NCI-H2227 (cell line): ENCODE measurements around the gene SPECC1.
"Not testable (repeated sequence)": the region's sequence is repeated elsewhere in the genome, so short reads cannot be mapped to it uniquely, and the experiment has no call there.

ENCODE experiments used
- DNase-seq: peaks from one replicate; lab custom pipeline; 2025; ENCODE audit not compliant: unreplicated experiment; lab: John Stamatoyannopoulos, UW

Gene SPECC1

DNA sequence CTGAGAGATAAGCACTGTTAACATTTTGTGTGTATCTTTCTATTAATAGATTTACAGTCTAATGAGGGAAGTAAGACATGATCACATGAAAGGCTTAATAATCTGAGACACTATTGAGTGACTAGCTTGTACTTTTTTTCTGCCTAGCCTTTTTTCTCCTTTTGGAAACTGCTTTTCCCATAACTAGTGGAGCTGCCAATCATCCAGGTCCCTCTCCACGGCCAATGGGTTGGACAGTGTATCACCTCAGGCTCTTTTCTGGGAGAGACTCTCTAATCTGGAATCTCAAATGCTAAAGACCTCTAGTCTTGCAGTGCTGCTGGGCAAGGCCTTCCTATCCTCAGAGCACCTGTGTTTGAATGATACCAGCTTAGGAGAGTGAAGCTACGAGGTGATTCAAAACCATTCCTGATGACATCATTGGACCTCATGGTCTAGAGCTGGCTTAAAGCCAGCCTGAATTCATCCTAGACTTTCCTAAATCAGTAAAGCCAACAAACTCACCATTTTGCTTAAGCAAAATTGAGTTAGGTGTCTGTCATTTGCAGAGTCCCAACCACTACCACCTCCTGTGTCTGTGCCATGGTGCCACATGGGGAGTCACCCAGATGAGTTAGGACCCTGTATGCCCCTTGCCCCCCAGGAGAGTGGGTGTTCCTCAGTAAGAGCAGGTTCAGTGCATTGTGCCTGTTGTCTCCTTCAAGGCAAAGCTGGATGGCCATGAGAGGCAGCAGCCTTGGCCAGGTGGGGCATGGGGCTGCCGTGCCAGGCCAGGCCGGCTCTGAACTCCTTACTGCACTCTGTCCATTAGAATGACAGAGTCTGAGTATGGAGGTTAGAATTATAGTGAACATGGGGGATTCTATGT, 62.9 kb downstream of the SPECC1 start:
- no peak for DNase-seq

GRCh38 chr17:20072692-20072992, 63.5 kb downstream of the SPECC1 start:
- DNase-seq: no peak

- DNase-seq: no peak
These were observed 64.2 kb downstream of the SPECC1 start for GRCh38 chr17:20073055-20073979.

DNA sequence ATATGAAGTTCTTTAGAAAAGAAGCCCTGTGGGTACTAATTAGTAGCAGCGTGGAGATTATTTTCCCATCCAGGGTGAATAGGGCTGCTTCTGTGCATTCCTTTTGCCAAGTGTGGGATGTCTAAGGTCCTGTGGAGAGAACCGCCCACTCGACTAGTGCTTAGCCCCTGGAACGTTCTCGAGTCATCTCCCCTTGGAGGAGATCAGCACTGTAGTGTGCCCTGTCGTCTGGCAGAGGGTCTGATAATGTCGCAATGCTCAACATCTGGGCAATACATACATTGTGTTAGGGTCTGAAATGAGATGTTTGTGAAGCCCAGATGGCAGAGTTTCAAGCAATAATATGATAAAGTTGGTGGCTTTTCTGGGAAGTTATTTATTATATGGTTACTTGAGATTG, 64.8 kb downstream of the SPECC1 start:
- DNase-seq: no peak

DNA sequence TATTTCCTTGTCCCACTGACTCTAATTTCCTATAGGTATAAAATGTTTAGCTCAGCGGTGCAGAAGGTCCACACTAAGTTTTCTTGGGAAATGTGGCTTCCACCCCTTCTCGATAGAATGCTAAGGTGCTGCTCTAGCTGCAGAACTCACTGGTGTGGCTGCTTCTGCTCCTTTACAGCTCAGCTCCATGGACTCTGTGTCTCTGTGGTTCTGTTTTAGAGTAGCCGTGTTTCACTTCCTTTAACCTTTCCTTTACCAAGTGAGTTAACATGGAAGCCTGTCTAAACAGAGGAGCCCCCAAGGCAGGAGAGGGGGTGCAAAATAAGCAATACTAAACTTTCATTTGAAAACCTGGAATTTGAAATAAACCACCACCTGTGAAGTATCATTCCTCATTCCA, 65.3 kb downstream of the SPECC1 start:
- no peak for DNase-seq

DNA sequence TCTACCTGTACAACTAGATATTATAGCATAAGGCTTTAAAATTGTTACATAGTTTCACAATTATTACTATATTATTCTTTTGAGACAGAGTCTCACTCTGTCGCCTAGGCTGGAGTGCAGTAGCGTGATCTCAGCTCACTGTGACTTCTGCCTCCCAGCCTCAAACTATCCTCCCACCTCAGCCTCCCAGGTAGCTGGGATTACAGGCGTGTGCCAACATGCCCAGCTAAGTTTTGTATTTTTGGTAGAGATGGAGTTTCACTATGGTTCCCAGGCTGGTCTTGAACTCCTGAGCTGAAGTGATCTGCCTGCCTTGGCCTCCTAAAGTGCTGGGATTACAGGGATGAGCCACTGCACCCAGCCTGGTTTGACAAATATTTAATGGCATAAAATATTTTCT, 67.0 kb downstream of the SPECC1 start:
- not testable (repeated sequence) for DNase-seq

GRCh38 chr17:20077978-20078685, 69.0 kb downstream of the SPECC1 start:
- no peak for DNase-seq

GRCh38 chr17:20080513-20080912, 71.4 kb downstream of the SPECC1 start:
- no peak for DNase-seq

GRCh38 chr17:20083156-20083859, 74.1 kb downstream of the SPECC1 start:
- no peak for DNase-seq

DNA sequence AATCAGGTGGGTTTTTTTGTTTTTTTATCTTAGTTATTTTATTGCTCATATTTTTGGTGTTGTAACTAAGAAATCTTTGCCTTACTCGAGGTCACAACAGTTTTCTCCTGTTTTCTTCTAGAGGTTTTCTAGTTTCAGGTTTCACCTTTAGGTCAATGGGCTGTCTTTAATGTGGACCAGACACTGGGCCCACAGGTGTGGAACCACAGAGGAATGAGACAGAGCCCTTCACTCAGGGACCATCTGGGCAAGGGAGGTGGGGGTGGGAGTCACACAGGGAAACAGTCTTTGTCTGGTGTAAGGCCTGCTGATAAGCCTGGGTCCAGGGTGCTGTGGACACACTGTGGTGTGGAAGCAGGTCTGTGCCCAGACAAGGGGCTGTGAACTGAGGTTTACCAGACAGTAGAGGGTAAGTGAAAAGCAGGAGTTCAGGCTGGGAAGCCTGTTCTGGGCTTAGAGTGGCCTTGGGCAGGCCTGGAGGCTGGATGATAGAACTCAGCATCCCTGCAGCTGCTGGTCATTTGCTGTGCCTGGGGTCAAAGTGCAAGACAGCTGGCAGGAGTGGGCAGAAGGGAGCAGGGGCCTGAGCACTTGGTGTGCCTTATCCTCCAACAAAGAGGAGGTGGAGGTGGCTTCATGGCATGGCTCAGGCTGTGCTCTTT, 75.6 kb downstream of the SPECC1 start:
- DNase-seq: no peak

- no peak for DNase-seq
These were observed 76.2 kb downstream of the SPECC1 start for GRCh38 chr17:20085283-20085845.

- no peak for DNase-seq
These were observed 77.4 kb downstream of the SPECC1 start for GRCh38 chr17:20086416-20087076.

DNA sequence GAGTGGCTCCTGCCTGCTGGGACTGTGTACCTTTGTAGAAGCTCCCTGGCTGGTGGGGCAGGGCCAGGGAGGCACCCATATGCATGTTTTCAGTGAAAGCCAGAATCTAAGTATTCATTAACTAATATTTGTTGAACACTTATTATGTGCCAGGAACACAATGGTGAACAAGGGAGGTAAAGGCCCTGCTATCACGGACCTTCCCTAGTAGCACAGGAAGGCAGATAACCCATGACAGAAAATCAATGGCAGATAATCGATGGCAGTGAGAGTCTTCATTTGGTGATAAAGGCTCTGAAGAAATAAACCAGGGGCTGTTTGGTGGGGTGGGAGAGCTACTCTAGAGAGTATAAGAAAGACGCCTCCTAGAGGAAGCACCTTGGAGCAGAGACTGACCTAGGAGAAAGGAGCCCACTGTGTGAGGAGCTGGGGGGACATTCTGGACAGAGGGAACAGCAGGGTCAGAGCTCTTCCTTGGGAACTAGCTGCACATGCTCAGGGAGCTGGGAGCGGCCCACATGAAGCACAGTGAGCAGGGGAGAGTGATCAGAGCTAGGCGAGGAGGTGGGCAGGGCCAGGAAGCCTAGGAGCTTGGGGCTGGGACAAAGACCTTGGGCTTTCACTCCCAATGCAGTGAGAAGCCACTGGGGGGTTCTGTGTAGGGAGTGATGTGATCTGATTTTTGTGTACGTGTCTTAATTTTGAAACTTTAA, 78.5 kb downstream of the SPECC1 start:
- no peak for DNase-seq

- DNase-seq: no peak
These were observed 80.8 kb downstream of the SPECC1 start for GRCh38 chr17:20089756-20090547.

DNA sequence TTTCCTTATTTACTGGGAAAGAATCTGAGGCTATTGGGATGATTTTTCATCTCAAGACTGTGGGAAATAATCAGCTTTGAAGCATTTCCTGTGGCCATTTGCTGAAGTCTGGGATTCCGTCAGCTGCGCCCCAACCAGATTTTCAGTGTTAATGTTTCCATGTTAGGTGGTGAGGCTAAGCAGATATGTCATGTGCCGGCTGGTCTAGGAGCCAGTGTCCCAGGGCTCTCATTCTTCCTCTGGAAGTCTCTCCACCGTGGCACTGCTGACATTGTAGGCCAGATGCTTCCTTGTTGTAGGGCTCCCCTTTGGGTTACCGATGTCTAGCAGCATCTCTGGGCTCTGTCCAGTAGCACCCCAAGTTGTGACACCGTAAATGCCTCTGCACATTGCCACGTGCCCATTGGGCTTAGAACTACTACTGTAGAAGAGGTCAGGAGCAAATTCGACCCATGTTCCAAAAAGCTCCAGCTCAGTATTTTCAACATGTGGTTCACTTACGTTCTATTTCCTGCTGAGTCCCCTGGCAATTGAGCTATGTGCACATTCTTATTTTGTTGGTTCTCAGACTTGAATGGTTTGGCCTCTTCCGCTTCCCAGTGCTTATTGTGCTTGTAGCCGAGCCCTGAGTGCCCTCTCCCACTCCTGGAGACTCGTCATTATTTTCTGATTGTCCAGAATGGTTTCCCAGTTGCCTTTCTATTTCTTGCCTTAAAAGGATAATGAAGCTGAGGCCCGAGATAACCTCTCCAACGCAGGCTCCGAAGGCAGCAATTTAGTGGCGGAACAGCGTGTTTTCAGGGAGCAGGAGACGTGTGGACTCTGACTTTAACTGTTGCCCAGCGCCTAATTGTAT, 82.2 kb downstream of the SPECC1 start:
- peak; percentile 83 for DNase-seq

GRCh38 chr17:20092261-20092867, 83.2 kb downstream of the SPECC1 start:
- peak; percentile 35 for DNase-seq
